Measurements from ENCODE around the gene SDC4. TPM values are rescaled to one million over a fixed set of nuclear protein-coding genes. Genes with fewer than 3 reads are reported as not detected.

The SDC4 gene
- total RNA-seq, 4 donors from 2014 or later = 50.4 to 168 (median 97.8) TPM

GRCh38 chr20:45322952-45323383 lies 25.3 kb downstream of the SDC4 start:
- Histone ChIP-seq H3K4me3 (no peak overlapping the region), H3K27me3 (no peaks in the 10 kb centered on the region), H3K9me3 (no peaks in the 10 kb centered on the region), H3K27ac (peak overlapping the region; percentile 90 to 100 (median 92)), H3K4me1 (no peaks in the 10 kb centered on the region), H3K36me3 (peaks cover 0 to 23% of the 10 kb centered on the region in 2 donors)
- intact Hi-C loops (cut with DNase I; ENCODE audit: low total_unique reads) = loop anchor here (1.0 to 2.0 kb wide), 6 partner anchors 35 to 114 kb away; partner anchors contain the start of genes PIGT and SYS1
- DNase-seq (peak; percentile 95 to 98), ATAC-seq (peak; percentile 84 to 89)
- in situ Hi-C loops (cut with MboI; ENCODE audit: low sequenced_read_pairs in 4 of 4) = loop anchor here in 2 of 4 donors (5.0 kb wide), 3 partner anchors 49 to 449 kb away; no protein-coding TSS in a partner anchor
- no peak for TF ChIP-seq POLR2A (IDR thresholded peaks at IDR 0.05)
- TF ChIP-seq, protein P1, sequence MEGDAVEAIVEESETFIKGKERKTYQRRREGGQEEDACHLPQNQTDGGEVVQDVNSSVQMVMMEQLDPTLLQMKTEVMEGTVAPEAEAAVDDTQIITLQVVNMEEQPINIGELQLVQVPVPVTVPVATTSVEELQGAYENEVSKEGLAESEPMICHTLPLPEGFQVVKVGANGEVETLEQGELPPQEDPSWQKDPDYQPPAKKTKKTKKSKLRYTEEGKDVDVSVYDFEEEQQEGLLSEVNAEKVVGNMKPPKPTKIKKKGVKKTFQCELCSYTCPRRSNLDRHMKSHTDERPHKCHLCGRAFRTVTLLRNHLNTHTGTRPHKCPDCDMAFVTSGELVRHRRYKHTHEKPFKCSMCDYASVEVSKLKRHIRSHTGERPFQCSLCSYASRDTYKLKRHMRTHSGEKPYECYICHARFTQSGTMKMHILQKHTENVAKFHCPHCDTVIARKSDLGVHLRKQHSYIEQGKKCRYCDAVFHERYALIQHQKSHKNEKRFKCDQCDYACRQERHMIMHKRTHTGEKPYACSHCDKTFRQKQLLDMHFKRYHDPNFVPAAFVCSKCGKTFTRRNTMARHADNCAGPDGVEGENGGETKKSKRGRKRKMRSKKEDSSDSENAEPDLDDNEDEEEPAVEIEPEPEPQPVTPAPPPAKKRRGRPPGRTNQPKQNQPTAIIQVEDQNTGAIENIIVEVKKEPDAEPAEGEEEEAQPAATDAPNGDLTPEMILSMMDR (IDR thresholded peaks at IDR 0.05 in 4 of 5, conservative IDR thresholded peaks at IDR 0.05 in 1 of 5) = peak; percentile 53 to 69 (median 60)

DNA sequence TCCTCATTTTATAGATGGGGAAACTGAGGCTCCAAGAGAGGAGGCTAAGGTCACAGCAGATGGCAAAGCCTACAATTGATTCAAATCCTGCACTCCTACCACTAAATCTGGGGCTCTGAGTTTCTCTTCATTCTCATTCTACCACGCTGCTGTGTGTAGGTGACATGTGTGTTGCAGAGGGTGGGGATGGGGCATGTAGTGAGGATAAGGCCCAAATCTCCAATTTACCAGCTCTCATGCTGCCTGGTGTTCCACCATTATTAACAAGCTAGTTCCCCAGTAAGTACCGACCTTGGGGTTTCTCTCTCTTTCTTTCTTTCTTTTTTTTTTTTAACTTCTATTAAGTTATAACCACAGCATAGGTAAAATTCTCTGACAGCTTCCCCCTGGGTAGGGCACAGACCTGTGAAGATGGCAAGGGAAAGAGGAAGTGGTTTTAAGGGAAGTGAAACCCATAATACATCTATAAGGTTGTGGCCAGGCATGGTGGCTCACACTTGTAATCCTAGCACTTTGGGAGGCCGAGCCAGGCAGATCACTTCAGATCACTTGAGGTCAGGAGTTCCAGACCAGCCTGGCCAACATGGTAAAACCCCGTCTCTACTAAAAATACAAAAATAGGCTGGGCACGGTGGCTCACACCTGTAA lies 27.2 kb downstream of the SDC4 start:
- H3K36me3 ChIP-seq = peaks cover 0 to 6% of the 10 kb centered on the region in 2 donors
- no peak overlapping the region for H3K4me3 ChIP-seq
- H3K27ac ChIP-seq = no peak overlapping the region
- ATAC-seq (no peak), DNase-seq (no peak)
- TF ChIP-seq POLR2A (IDR thresholded peaks at IDR 0.05) = no peak
- TF ChIP-seq, protein P1 (IDR thresholded peaks at IDR 0.05 in 4 of 5, conservative IDR thresholded peaks at IDR 0.05 in 1 of 5) = no peak
- peaks cover 6 to 12% (median 7%) of the 10 kb centered on the region in 3 donors for H3K27me3 ChIP-seq
- H3K4me1 ChIP-seq = no peaks in the 10 kb centered on the region
- intact Hi-C loops (cut with DNase I; ENCODE audit: low total_unique reads) (no loop called here), in situ Hi-C loops (cut with MboI; ENCODE audit: low sequenced_read_pairs in 4 of 4) (loop anchor here in 2 of 4 donors (5.0 kb wide), 3 partner anchors 51 to 451 kb away; no protein-coding TSS in a partner anchor)
- H3K9me3 ChIP-seq = no peaks in the 10 kb centered on the region

DNA sequence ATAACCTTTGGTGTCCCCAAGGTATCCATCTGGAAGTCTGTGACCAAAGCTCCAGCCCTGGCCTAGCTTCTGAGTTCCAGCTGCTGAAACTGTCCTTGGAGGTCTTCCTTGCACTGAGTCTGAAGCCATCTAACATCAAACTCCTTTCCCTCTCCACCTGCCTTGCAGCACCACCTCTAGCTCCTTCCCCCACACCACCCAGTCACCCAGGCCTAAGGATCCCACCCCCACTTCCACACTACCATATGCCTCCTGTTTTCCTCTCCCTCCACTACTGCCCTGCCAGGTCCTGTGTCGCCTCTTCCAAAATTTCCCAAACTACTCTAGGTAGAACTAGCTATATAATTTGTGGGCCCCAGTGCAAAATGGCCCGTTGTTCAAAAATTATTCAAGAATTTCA lies 29.3 kb downstream of the SDC4 start:
- DNase-seq (no peak), ATAC-seq (no peak)
- H3K27ac ChIP-seq = no peak overlapping the region
- H3K4me1 ChIP-seq = no peaks in the 10 kb centered on the region
- H3K36me3 ChIP-seq = no peaks in the 10 kb centered on the region
- no peak overlapping the region for H3K4me3 ChIP-seq
- no peaks in the 10 kb centered on the region for H3K9me3 ChIP-seq
- no peak for TF ChIP-seq POLR2A (IDR thresholded peaks at IDR 0.05)
- TF ChIP-seq, protein P1 (IDR thresholded peaks at IDR 0.05 in 4 of 5, conservative IDR thresholded peaks at IDR 0.05 in 1 of 5) = no peak
- peaks cover 9 to 17% (median 13%) of the 10 kb centered on the region in 3 donors for H3K27me3 ChIP-seq
- in situ Hi-C loops (cut with MboI; ENCODE audit: low sequenced_read_pairs in 4 of 4) = loop anchor here in 2 of 4 donors (5.0 to 10.0 kb wide), 5 partner anchors 56 to 456 kb away; partner anchors contain the start of gene TP53TG5 (in 1 of the 2)
- intact Hi-C loops (cut with DNase I; ENCODE audit: low total_unique reads) = loop anchor here (1.0 kb wide), 3 partner anchors 55 to 452 kb away; no protein-coding TSS in a partner anchor

DNA sequence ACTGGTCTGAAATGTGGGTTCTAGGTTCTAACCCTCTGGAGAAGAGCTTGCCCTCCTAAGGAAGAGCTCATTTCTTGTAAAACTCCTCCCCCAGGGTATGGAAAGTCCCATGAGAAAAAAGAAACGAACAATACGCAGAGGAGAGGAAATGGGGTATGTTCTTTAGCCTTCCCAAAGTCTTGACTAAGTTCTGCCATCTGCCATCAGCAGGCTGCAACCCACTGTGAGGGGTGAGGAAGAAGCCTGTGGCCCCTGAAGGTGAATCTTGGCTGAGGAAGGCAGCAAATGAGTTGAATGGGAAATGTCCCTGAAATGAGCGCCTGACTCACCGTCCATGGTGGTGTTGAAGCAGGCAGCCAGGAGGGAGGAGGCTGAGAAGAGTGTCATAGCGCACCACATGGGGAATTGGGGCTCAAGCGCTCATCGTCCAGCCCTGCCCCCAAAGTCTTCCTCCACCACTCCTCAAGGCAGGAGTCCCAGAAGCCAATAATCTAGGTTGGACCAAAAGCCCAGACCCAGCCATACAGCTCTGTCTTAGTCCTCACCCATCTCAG lies 29.8 kb downstream of the SDC4 start:
- DNase-seq (no peak), ATAC-seq (no peak)
- Histone ChIP-seq H3K36me3 (no peaks in the 10 kb centered on the region), H3K4me1 (no peaks in the 10 kb centered on the region), H3K9me3 (no peaks in the 10 kb centered on the region), H3K4me3 (no peak overlapping the region), H3K27me3 (peaks cover 9 to 17% (median 13%) of the 10 kb centered on the region in 3 donors), H3K27ac (no peak overlapping the region)
- in situ Hi-C loops (cut with MboI; ENCODE audit: low sequenced_read_pairs in 4 of 4) (loop anchor here in 2 of 4 donors (5.0 to 10.0 kb wide), 5 partner anchors 56 to 456 kb away; partner anchors contain the start of gene TP53TG5 (in 1 of the 2)), intact Hi-C loops (cut with DNase I; ENCODE audit: low total_unique reads) (no loop called here)
- TF ChIP-seq, protein P1 (IDR thresholded peaks at IDR 0.05 in 4 of 5, conservative IDR thresholded peaks at IDR 0.05 in 1 of 5) = no peak
- no peak for TF ChIP-seq POLR2A (IDR thresholded peaks at IDR 0.05)
